K562 (cell line): ENCODE data around the gene SMOC2. TPM values are rescaled to one million over a fixed set of nuclear protein-coding genes. Genes with fewer than 3 reads are reported as not detected.
A peak's percentile ranks its signal among the peaks of the same experiment; 100 is the strongest.

ENCODE experiments used
- ATAC-seq: fragments of 200-7000 bp; cut with Tn5 transposase; 3 replicates; pipeline ENCODE4 v1.9.1; 2020; ENCODE audit warnings: moderate library complexity
- BruUV-seq: library from RNA; stranded (reverse); fragments of 400-500 nt; replicated peaks from 2 replicates; lab custom pipeline; 2021; lab: Mats Ljungman, UMichigan
- CTCF ChIA-PET: fragments of 300-600 bp; formaldehyde crosslinking; extraction: SDS; loops from one replicate; lab custom pipeline; 2021; ENCODE audit warnings: low intra/inter-chr PET ratio; lab: Yijun Ruan, JAX
- POLR2A ChIA-PET: fragments of 300-600, 350-650 bp; sonication (Branson Sonifier 250); formaldehyde crosslinking; extraction: SDS; loops from one replicate; lab custom pipeline; 2021; ENCODE audit warnings: antibody characterized with exemption, inconsistent platforms; lab: Yijun Ruan, JAX
- DNase-seq, 4 experiments: peaks; one replicate each; pipeline versions ENCODE4 v3.0.0 to v3.0.0-alpha.2; 2011 to 2018; ENCODE audit warnings: low spot score in 3 of 4, mixed read lengths in 3 of 4; ENCODE audit errors: extremely low read depth in 1 of 4
- FAIRE-seq: peaks from 2 replicates; lab custom pipeline; 2011; peaks lifted over from hg19 to GRCh38; lab: Jason Lieb, UNC
- H2AFZ ChIP-seq: 2 replicates; pipeline ENCODE4 v1.6.0; 2011; ENCODE audit warnings: low read depth, low read length, control low read depth, inconsistent platforms
- H3K27ac ChIP-seq: fragments of 200-600 bp; 3 replicates; pipeline ENCODE4 v1.8.0; 2011; ENCODE audit warnings: low read depth, mild to moderate bottlenecking, control low read depth, inconsistent platforms, low read length, moderate library complexity, mixed read lengths; ENCODE audit errors: extremely low read depth
- H3K27me3 ChIP-seq, 2 experiments: fragments of 300-600 bp in 1 of 2; 2 replicates in 1 of 2; 3 replicates in 1 of 2; pipeline versions ENCODE4 v1.6.0 to v1.8.0; 2011; ENCODE audit warnings: inconsistent platforms in 2 of 2, low read length in 2 of 2, mild to moderate bottlenecking in 1 of 2, mixed read lengths in 1 of 2, moderate library complexity in 1 of 2; ENCODE audit not compliant: control insufficient read depth in 2 of 2, insufficient read depth in 2 of 2
- H3K36me3 ChIP-seq: fragments of 300-600 bp; 3 replicates; pipeline ENCODE4 v1.8.0; 2011; ENCODE audit warnings: mild to moderate bottlenecking, low read length, inconsistent platforms; ENCODE audit not compliant: control insufficient read depth, insufficient read depth
- H3K4me1 ChIP-seq, 2 experiments: fragments of 200-600 bp in 1 of 2; replicated peaks in 1 of 2; 2 replicates in 1 of 2; 3 replicates in 1 of 2; pipeline versions ENCODE4 v1.5.1 to v1.8.0; 2011; ENCODE audit warnings: inconsistent platforms in 2 of 2, low read length in 2 of 2, mild to moderate bottlenecking in 1 of 2, mixed read lengths in 1 of 2, moderate library complexity in 1 of 2; ENCODE audit not compliant: control insufficient read depth in 2 of 2, insufficient read depth in 2 of 2
- H3K4me2 ChIP-seq: 2 replicates; pipeline ENCODE4 v1.6.1; 2011; ENCODE audit warnings: low read length, control low read depth, inconsistent platforms, mixed read lengths; ENCODE audit not compliant: insufficient read depth
- H3K4me3 ChIP-seq: fragments of 200-600 bp; sonication (generic), shearing (Covaris generic); 2 replicates; pipeline ENCODE4 v1.5.1; 2016; ENCODE audit warnings: control low read depth, inconsistent platforms
- H3K79me2 ChIP-seq: fragments of 200-600 bp; 3 replicates; pipeline ENCODE4 v1.8.0; 2011; ENCODE audit warnings: low read length, inconsistent platforms; ENCODE audit not compliant: control insufficient read depth, insufficient read depth
- H3K9ac ChIP-seq, 2 experiments: 2 replicates each; pipeline versions ENCODE4 v1.6.0 to v1.6.1; 2011; ENCODE audit warnings: low read depth in 2 of 2, low read length in 2 of 2, control low read depth in 1 of 2, inconsistent platforms in 1 of 2, mild to moderate bottlenecking in 1 of 2, mixed read lengths in 1 of 2; ENCODE audit not compliant: insufficient read depth in 1 of 2
- H3K9me1 ChIP-seq: one replicate; pipeline ENCODE4 v1.6.0; 2011; ENCODE audit warnings: inconsistent platforms, mild to moderate bottlenecking, low read length, moderate library complexity; ENCODE audit not compliant: control insufficient read depth, insufficient read depth
- H3K9me3 ChIP-seq: replicated peaks from 2 replicates; pipeline ENCODE4 v1.5.1; 2011; ENCODE audit warnings: low read depth, low read length, inconsistent platforms; ENCODE audit not compliant: control insufficient read depth, insufficient read depth
- H4K20me1 ChIP-seq: replicated peaks from 2 replicates; pipeline ENCODE4 v1.6.1; 2011; ENCODE audit warnings: low read length, inconsistent platforms, mixed read lengths; ENCODE audit not compliant: control insufficient read depth, insufficient read depth
- BCL6 ChIP-seq: fragments of 250-450 bp; sonication (Bioruptor Pico); IDR thresholded peaks from 2 replicates; pipeline ENCODE4 v1.4.0; 2020
- GABPA ChIP-seq: fragments of 200-800 bp; sonication (Bioruptor generic); conservative IDR thresholded peaks from 2 replicates; pipeline ENCODE4 v1.6.1; 2016; ENCODE audit warnings: low read depth, missing genetic modification characterization, missing compliant biosample characterization
- HNRNPL ChIP-seq: fragments of 200-400 bp; formaldehyde crosslinking; IDR thresholded peaks from 2 replicates; pipeline ENCODE4 v1.6.1; 2017; ENCODE audit warnings: low read depth, mild to moderate bottlenecking, low read length
- JUNB ChIP-seq: fragments of 450-650 bp; formaldehyde crosslinking; conservative IDR thresholded peaks from 2 replicates; pipeline ENCODE4 v1.4.0; 2020; ENCODE audit warnings: mild to moderate bottlenecking
- MAX ChIP-seq: sonication (generic); formaldehyde crosslinking; IDR thresholded peaks from 2 replicates; pipeline ENCODE4 v1.9.0; 2022; ENCODE audit warnings: mild to moderate bottlenecking, missing genetic modification reagents
- MAZ ChIP-seq, 2 experiments: fragments of 450-650 bp in 1 of 2; sonication (generic) in 1 of 2; formaldehyde crosslinking; IDR thresholded peaks in 1 of 2; conservative IDR thresholded peaks in 1 of 2; 2 replicates each; pipeline versions ENCODE4 v1.4.0 to v1.5.0; 2020; ENCODE audit warnings: mild to moderate bottlenecking in 1 of 2, missing genetic modification reagents in 1 of 2
- MEIS2 ChIP-seq: fragments of 450-650 bp; IDR thresholded peaks from 2 replicates; pipeline ENCODE4 v1.6.1; 2014; ENCODE audit warnings: mild to moderate bottlenecking; ENCODE audit not compliant: partially characterized antibody
- MIER1 ChIP-seq: fragments of 450-650 bp; IDR thresholded peaks from 2 replicates; pipeline ENCODE4 v1.6.1; 2016; ENCODE audit warnings: antibody characterized with exemption, mild to moderate bottlenecking, low read depth
- MTA1 ChIP-seq: fragments of 450-650 bp; IDR thresholded peaks from 2 replicates; pipeline ENCODE4 v1.6.1; 2017; ENCODE audit warnings: borderline replicate concordance
- NR1H2 ChIP-seq: sonication (generic); formaldehyde crosslinking; IDR thresholded peaks from 2 replicates; pipeline ENCODE4 v1.4.0; 2020; ENCODE audit warnings: mild to moderate bottlenecking, missing genetic modification reagents
- RBM39 ChIP-seq: fragments of 200-400 bp; formaldehyde crosslinking; optimal IDR thresholded peaks from 2 replicates; pipeline ENCODE3; 2018; ENCODE audit warnings: low read depth, low read length
- SPI1 ChIP-seq: IDR thresholded peaks from 2 replicates; pipeline ENCODE4 v1.6.1; 2011; ENCODE audit warnings: low read depth, low read length, control low read depth, borderline replicate concordance
- ZNF217 ChIP-seq: sonication (generic); formaldehyde crosslinking; IDR thresholded peaks from 2 replicates; pipeline ENCODE4 v1.8.0; 2022; ENCODE audit warnings: mild to moderate bottlenecking, missing genetic modification reagents
- ZNF76 ChIP-seq: fragments of 250-450 bp; sonication (Bioruptor Pico); IDR thresholded peaks from 2 replicates; pipeline ENCODE4 v1.4.0; 2020; ENCODE audit warnings: mild to moderate bottlenecking, moderate library complexity, borderline replicate concordance
- WGBS: fragments of 100-300 bp; shearing (Covaris generic); methylation state at CpG from one replicate; pipeline ENCODE4 v1.1.6; 2016; ENCODE audit warnings: low coverage, mixed read lengths; ENCODE audit not compliant: insufficient coverage; ENCODE audit errors: missing lambda C conversion rate; 5-methylcytosine and 5-hydroxymethylcytosine counted together
- in situ Hi-C: fragments of 300-500 bp; cut with MboI; formaldehyde crosslinking; loops from 4 replicates; pipeline ENCODE4 v1.15.0; 2018; ENCODE audit warnings: inconsistent platforms, mixed read lengths
- intact Hi-C: fragments of 100-400 bp; cut with micrococcal nuclease; formaldehyde crosslinking; loops from 2 replicates; pipeline ENCODE4 v1.14.2; 2022
- polyA plus RNA-seq, 8 experiments: library from polyadenylated mRNA; depleted of rRNA in 4 of 8; stranded (reverse) in 5 of 8; unstranded in 3 of 8; fragments of >200 nt; fragmentation: Nextera tagmentation in 2 of 8; fragmentation: Illumina TruSeq in 1 of 8; extraction: Ambion mirVana in 2 of 8; extraction: Trizol in 1 of 8; gene quantifications; 2 replicates each; pipeline versions ENCODE4 v1.2.1 to v1.2.3, GENCODE V29; 2011 to 2014; ENCODE audit warnings: inconsistent platforms in 1 of 8, missing spikeins in 1 of 8
- total RNA-seq, 7 experiments: library from RNA; depleted of rRNA in 6 of 7; stranded (reverse); fragments of >200 nt in 6 of 7; fragmentation: Illumina TruSeq in 2 of 7; extraction: Trizol in 2 of 7; gene quantifications; 2 replicates each; pipeline versions ENCODE4 v1.2.1 to v1.2.3, GENCODE V29; 2011 to 2021; ENCODE audit warnings: low replicate concordance in 1 of 7

The SMOC2 gene
- total and polyA plus RNA-seq, 9 of the 15 experiments (the other 6 are each of a cell fraction or from before 2014, with no cell fraction given) = 0.45 to 2.3 (median 1.1) TPM

- TF ChIP-seq MAX (CRISPR knock-in tag) (no peak), ZNF76 (no peak), NR1H2 (no peak), SPI1 (no peak), MTA1 (no peak), BCL6 (no peak), GABPA (tag) (no peak), RBM39 (no peak), ZNF217 (CRISPR knock-in tag) (no peak), MAZ (CRISPR knock-in tag; conservative IDR thresholded peaks at IDR 0.05 in 1 of 2, IDR thresholded peaks at IDR 0.05 in 1 of 2) (no peak)
- TF ChIP-seq, all 486 proteins: peak for 0
Observed at GRCh38 chr6:168542301-168542700, 101.3 kb downstream of the SMOC2 start (continued).

- H3K79me2 ChIP-seq = no peaks in the 10 kb centered on the region
- ChIA-PET POLR2A (interaction anchor here (0.6 kb wide), 1 partner anchor 10 kb away, joined by 3 read pairs; no protein-coding TSS in a partner anchor), CTCF (no interaction called here)
- in situ Hi-C loops (no loop called here), intact Hi-C loops (no loop called here)
- WGBS = 13% methylated on average over 4 of the region's 6 CpGs
- H3K4me1 ChIP-seq = no peaks in the 10 kb centered on the region
- peak; percentile 50; the same call in 2 of the 3 replicates for ATAC-seq
- no peaks in the 10 kb centered on the region for H3K9me1 ChIP-seq
- H3K27me3 ChIP-seq = peaks cover 10 to 34% of the 10 kb centered on the region in 2 experiments; a peak in 3 of 5 replicates
- TF ChIP-seq MEIS2 = peak; percentile 7
- no peak for TF ChIP-seq MIER1
- TF ChIP-seq HNRNPL = no peak
- TF ChIP-seq JUNB (CRISPR knock-in tag) = no peak
- H2AFZ ChIP-seq = no peak overlapping the region
- no peak overlapping the region for H3K4me3 ChIP-seq
- FAIRE-seq = no peak
- no peaks in the 10 kb centered on the region for H3K36me3 ChIP-seq
- H3K27ac ChIP-seq = no peak overlapping the region
- H4K20me1 ChIP-seq = 0 out of 2 replicates have a peak, but pooled peaks cover under 1% of the 10 kb centered on the region
- 0 out of 4 replicates have a peak overlapping the region, but pooled peaks of 1 of the 2 experiments have one; percentile 22 for H3K9ac ChIP-seq
- H3K9me3 ChIP-seq = no peaks in the 10 kb centered on the region
- H3K4me2 ChIP-seq = no peak overlapping the region
- BruUV-seq = no TSS peak
- DNase-seq = no peak
Observed at GRCh38 chr6:168545428-168545827, 104.4 kb downstream of the SMOC2 start.
